Activated naive CD4-positive, alpha-beta T cell treated with anti-CD3 and anti-CD28 coated beads, Interleukin-2, amount 50 U/mL, for 72 hours (primary cell): Measurements from ENCODE around the gene CCNB1. TPM values are rescaled to one million over a fixed set of nuclear protein-coding genes. Genes with fewer than 3 reads are reported as not detected.
"Not testable (repeated sequence)": the region's sequence is repeated elsewhere in the genome, so short reads cannot be mapped to it uniquely, and the experiment has no call there.

ENCODE experiments used
- ATAC-seq, 2 donors: fragments of 150-1000 bp; cut with Tn5 transposase; 2 replicates each; pipeline ENCODE4 v1.10.0; 2021; ENCODE audit warnings: mild to moderate bottlenecking in 2 of 2, moderate library complexity in 2 of 2
- DNase-seq, 2 donors: peaks; one replicate each; pipeline ENCODE4 v3.0.0; 2021 to 2022; ENCODE audit warnings: low spot score in 2 of 2
- H3K27ac Mint-ChIP-seq, 2 donors: one replicate each; pipeline ENCODE4 v1.8.0; 2022; ENCODE audit warnings: mild to moderate bottlenecking in 2 of 2, mixed read lengths in 2 of 2
- H3K36me3 Mint-ChIP-seq, 2 donors: one replicate each; pipeline ENCODE4 v1.8.0; 2022; ENCODE audit warnings: mixed read lengths in 2 of 2
- H3K9me3 Mint-ChIP-seq, 2 donors: one replicate each; pipeline ENCODE4 v1.8.0; 2022; ENCODE audit warnings: mixed read lengths in 2 of 2
- total RNA-seq, 2 donors: library from RNA; stranded (reverse); gene quantifications; one replicate each; pipeline ENCODE4 v1.2.3, GENCODE V29; 2022

The CCNB1 gene
- total RNA-seq, 2 donors from 2014 or later, result 220 to 262 TPM

DNA sequence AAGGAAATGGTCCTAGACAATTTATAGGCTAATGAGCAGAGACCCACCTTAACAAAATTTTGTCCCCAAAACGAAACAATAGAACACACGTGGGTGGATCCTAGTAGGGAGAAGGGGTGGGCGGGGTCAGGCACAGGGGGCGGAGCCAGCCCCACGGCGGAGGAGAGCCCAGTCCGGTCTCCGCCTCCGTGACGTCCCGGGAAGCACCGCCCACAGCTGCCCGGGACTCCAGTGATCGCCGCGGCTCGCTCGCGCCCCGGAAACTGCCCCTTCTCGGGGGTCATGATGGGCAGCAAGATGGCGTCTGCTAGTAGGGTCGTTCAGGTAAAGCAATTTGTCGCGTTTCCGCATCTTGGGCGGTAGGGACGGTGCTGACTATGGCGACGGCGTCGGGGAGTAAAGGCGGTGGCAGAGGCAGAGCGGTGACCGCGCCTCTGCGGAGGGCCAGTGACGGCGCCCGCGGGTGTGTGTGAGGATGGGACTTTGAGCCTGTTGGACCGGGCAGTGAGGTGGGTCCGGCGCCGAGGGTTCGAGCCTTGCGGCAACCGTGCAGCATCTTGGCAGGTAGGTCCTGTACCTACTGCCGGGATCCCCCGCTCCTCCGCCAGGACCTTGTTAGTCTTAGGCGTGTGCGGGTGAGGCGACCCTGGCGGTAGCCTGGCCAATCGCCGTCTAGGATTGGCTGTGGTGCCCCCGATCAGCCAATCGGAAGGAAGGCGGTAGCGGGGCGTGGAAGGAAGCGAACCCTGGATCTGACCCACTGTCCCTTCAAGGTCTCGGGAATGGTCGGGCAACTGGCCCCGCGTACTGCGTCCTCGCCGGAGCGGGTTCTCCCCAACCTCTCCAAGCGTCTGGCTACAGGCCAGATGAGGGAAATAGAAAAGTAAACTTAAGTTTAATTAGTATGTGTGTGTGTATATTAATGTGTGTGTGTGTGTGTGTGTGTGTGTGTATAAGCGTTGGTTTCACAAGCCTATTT lies 50.9 kb downstream of the CCNB1 start:
- H3K36me3 Mint-ChIP-seq, result peaks cover 9 to 12% of the 10 kb centered on the region in 2 donors
- no peaks in the 10 kb centered on the region for H3K9me3 Mint-ChIP-seq
- H3K27ac Mint-ChIP-seq, result peak overlapping the region; percentile 92 to 100
- ATAC-seq (peak; percentile 93), DNase-seq (peak; percentile 87 to 92)

DNA sequence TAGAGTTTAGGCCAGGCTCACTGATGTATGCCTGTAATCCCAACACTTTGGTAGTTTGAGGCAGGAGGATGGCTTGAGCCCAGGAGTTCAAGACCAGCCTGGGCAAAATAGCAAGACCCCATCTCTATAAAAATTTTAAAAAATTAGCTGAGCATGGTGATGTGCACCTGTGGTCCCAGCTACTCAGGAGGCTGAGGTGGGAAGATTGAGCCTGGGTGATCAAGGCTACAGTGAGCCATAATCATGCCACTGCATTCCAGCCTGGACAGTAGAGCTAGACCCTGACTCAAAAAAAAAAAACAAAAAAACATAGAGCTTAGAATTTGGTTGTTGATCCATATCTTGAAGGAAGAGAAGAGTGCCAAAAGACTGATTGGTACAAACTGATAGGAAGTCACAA lies 53.0 kb downstream of the CCNB1 start:
- Mint-ChIP-seq H3K36me3 (peaks cover 9% of the 10 kb centered on the region in 2 donors), H3K27ac (no peak overlapping the region), H3K9me3 (no peaks in the 10 kb centered on the region)
- ATAC-seq (no peak), DNase-seq (no peak)

DNA sequence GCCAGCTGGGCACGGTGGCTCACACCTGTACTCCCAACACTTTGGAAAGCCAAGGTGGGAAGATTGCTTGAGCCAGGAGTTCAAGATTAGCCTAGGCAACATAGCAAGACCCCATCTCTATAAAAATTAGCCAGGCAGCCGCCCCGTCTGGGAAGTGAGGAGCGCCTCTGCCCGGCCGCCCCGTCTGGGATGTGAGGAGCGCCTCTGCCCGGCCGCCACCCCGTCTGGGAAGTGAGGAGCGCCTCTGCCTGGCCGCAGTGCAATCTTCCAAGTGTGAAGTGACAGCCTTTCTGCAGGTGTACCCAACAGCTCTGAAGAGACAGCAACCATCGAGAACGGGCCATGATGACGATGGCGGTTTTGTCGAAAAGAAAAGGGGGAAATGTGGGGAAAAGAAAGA lies 53.4 kb downstream of the CCNB1 start:
- H3K36me3 Mint-ChIP-seq, H3K9me3 Mint-ChIP-seq, ATAC-seq, DNase-seq, H3K27ac Mint-ChIP-seq: not testable (repeated sequence)

DNA sequence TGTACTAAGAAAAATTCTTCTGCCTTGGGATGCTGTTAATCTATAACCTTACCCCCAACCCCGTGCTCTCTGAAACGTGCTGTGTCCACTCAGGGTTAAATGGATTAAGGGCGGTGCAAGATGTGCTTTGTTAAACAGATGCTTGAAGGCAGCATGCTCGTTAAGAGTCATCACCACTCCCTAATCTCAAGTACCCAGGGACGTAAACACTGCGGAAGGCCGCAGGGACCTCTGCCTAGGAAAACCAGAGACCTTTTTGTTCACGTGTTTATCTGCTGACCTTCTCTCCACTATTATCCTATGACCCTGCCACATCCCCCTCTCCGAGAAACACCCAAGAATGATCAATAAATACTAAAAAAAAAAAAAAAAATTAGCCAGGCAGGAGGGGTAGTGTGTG lies 53.9 kb downstream of the CCNB1 start:
- ATAC-seq, H3K9me3 Mint-ChIP-seq, H3K27ac Mint-ChIP-seq, H3K36me3 Mint-ChIP-seq, DNase-seq: not testable (repeated sequence)

DNA sequence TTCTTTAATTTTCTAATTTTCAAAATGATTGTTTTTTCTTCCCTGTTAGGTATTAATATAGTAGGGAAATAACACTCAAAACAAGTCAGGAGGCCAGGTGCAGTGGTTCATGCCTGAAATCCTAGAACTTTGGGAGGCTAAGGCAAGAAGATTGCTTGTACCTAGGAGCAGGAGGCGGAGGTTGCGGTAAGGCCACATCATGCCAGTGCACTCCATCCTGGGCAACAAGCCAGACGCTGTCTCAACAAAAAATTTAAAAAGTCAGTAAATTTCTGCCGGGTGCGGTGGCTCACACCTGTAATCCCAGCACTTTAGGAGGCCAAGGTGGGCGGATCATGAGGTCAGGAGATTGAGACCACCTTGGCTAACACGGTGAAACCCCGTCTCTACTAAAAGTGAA lies 57.6 kb downstream of the CCNB1 start:
- Mint-ChIP-seq H3K27ac (no peak overlapping the region), H3K9me3 (no peaks in the 10 kb centered on the region), H3K36me3 (no peaks in the 10 kb centered on the region)
- DNase-seq, result no peak
- no peak for ATAC-seq

DNA sequence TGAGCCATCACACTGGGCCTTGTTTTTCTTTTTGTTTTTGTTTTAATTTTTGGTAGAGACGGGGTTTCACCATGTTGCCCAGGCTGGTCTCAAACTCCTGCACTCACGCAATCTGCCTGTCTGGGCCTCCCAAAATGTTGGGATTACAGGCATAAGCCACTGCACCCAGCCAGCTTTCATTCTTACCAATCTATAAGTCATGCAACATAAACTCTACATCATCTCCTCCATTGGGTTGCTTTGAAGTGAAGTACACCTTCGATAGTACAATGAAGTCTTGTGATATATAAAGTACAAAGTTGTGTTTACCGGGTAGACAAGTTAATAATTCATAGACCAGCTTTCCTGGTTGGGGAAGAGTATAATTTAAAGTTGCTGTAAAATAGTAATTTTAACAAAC lies 58.9 kb downstream of the CCNB1 start:
- no peaks in the 10 kb centered on the region for H3K36me3 Mint-ChIP-seq
- DNase-seq (no peak), ATAC-seq (no peak)
- no peaks in the 10 kb centered on the region for H3K9me3 Mint-ChIP-seq
- no peak overlapping the region for H3K27ac Mint-ChIP-seq

Other genes with a start within 250 kb of the CCNB1 start
- 10 to 100 TPM; 25.5 to 35.2 TPM for gene SLC30A5, start 73.1 kb upstream of the CCNB1 start, total RNA-seq
- gene CENPH, start 22.4 kb downstream of the CCNB1 start, total RNA-seq, result 10 to 100 TPM; 71.3 to 80.4 TPM
- 10 to 100 TPM; 39.9 to 40.2 TPM for gene CDK7, start 67.7 kb downstream of the CCNB1 start, total RNA-seq
- gene CCDC125, start 165.7 kb downstream of the CCNB1 start, total RNA-seq, result 10 to 100 TPM; 13.3 to 16.0 TPM
- 10 to 100 TPM; 61.3 to 86.2 TPM for gene AK6, start 202.4 kb downstream of the CCNB1 start, total RNA-seq
- gene TAF9, start 202.4 kb downstream of the CCNB1 start, total RNA-seq, result 10 to 100 TPM; 74.3 to 80.1 TPM
- gene RAD17, start 202.7 kb downstream of the CCNB1 start, total RNA-seq, result 10 to 100 TPM; 25.7 to 29.7 TPM
- gene MARVELD2, start 248.0 kb downstream of the CCNB1 start, total RNA-seq, result under 1 TPM; 0.23 to 0.39 TPM